ENCODE measurements around the gene COL16A1. TPM values are rescaled to one million over a fixed set of nuclear protein-coding genes. Genes with fewer than 3 reads are reported as not detected.

Gene COL16A1
- total and polyA plus RNA-seq, 2 of the 13 experiments (the other 11 are each of a cell fraction or from before 2014, with no cell fraction given) = 4.3 to 12.2 TPM

GRCh38 chr1:31715087-31715872 is 11.5 kb upstream of the COL16A1 start (continued):
- TF ChIP-seq CREM (IDR thresholded peaks at IDR 0.05) (no peak), CREM (CRISPR knock-in tag; IDR thresholded peaks at IDR 0.05) (no peak), ZNF512B (CRISPR knock-in tag; IDR thresholded peaks at IDR 0.05; ENCODE audit: borderline replicate concordance) (no peak; the same call in 1 of the 2 replicates), KMT2B (CRISPR knock-in tag; IDR thresholded peaks at IDR 0.05) (no peak; the same call in 1 of the 2 replicates), FOXP1 (IDR thresholded peaks at IDR 0.05) (no peak), FOXP1 (CRISPR knock-in tag; IDR thresholded peaks at IDR 0.05) (no peak), ZNF770 (CRISPR knock-in tag; IDR thresholded peaks at IDR 0.05) (peak; percentile 89), PATZ1 (CRISPR knock-in tag; IDR thresholded peaks at IDR 0.05) (no peak; the same call in 1 of the 2 replicates), PCBP2 (optimal IDR thresholded peaks at IDR 0.05; ENCODE audit: low read depth, low read length, poor library complexity, severe bottlenecking) (no peak), ZBTB20 (CRISPR knock-in tag; IDR thresholded peaks at IDR 0.05; ENCODE audit: borderline replicate concordance, low read depth) (0 out of 2 replicates have a peak, but pooled peaks have one; percentile 47), AKAP8 (CRISPR knock-in tag; IDR thresholded peaks at IDR 0.05) (no peak), ELK4 (CRISPR knock-in tag; IDR thresholded peaks at IDR 0.05; ENCODE audit: borderline replicate concordance) (no peak)
